HG02885 (cell line): ENCODE measurements around the gene CST7.
"Not testable (repeated sequence)": the region's sequence is repeated elsewhere in the genome, so short reads cannot be mapped to it uniquely, and the experiment has no call there.

Experiments used
- ATAC-seq: cut with Tn5 transposase; IDR thresholded peaks from one replicate; pipeline ENCODE4 v1.9.1; 2021; ENCODE audit warnings: mild to moderate bottlenecking; ENCODE audit not compliant: unreplicated experiment, poor library complexity

The CST7 gene

DNA sequence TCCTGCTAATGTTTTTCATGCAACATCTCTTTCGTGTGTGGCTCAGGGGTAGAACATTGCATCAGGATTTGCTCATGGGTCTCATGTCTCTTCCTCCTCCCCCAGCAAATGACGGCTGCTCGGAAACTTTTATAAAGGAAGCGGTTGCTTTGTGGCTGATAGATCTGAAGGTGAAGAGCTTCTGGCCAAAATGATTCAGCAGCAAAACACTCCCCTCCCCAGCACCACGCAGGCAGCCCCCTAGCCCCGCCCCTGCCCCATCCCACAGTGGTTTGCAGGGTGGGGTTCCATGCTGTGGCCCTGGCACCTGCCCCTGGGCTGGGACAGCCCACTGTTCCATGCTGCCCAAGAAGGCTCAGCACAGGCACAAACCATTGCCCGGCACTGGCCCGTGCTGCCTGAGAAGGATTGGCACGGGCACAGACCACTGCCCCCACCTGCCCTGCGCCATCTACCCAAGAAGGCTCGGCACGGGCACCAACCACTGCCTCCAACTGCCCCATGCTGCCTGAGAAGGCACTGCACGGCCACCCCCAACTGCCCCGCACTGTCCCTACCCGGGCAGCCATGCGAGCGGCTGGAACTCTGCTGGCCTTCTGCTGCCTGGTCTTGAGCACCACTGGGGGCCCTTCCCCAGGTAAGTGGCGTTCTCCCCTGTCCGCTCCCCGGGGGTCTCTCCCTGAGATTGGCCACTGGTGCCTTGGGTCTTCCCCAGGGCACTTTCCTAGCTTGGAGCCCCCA, at the start of gene CST7:
CST7 (plus strand) TSS at position 331 of the 741 bp plus-strand sequence; CDS start at position 568, 237 bp downstream.
- no peak for ATAC-seq

DNA sequence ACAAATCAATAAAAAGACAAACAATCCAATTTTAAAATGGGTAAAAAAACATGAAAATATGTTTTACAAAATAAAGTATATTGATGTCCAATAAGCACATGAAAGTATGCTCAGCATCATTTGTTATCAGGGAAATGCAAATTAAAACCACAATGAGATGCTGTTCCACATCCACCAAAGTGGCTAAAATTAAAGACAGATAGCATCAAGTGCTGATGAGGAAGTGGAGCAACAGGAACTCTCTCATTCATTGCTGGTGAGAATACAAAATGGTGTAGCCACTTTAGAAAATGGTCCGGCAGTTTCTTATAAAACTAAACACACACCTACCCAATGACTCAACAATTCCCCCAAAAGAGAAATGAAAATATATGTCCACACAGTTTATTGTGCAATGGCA, 42.3 kb upstream of the CST7 start:
- ATAC-seq, result no peak

- no peak for ATAC-seq
Observed at GRCh38 chr20:24908642-24909041, 40.4 kb upstream of the CST7 start.

- ATAC-seq, result no peak
Observed at GRCh38 chr20:24909086-24909780, 39.8 kb upstream of the CST7 start.

DNA sequence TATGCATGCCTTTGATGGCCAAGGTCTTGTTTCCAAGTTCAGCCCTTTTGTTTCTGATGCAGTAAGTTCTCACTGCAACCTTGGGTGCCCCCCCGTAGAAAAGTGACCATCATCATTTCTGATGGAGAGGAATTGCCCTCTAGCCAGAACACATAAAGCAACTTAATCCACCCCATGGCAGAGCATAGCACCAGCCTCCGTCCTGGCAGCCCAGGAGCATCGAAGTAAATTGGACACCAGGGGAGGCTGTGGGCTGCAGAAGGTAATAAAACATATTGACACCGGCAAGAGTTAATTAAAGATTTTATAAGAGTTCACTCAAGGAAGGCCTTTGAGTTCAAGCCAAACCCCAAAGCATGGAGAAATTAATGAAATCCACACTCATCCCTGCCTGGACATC, 39.2 kb upstream of the CST7 start:
- no peak for ATAC-seq

GRCh38 chr20:24910461-24910860, 38.6 kb upstream of the CST7 start:
- no peak for ATAC-seq

DNA sequence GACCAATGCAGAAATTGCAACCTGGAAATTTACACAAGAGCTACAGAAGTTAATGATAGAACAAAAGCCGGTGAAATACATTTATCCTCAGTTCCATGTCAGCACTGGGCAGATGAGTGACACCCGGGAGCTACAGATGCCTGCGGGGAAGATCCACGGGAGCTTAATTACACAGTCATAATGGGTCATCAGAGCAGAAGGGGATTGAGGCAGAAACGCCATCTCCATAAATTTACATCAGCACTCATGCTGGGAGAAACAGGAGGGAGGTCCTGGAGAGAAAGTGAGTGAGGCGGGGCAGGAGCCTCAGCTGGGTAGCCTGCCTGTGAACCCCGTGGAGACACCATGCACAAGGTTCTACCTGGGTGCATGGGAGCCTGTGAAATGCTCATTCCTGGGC, 37.6 kb upstream of the CST7 start:
- ATAC-seq, result no peak

- ATAC-seq, result no peak
Observed at GRCh38 chr20:24912397-24913075, 36.5 kb upstream of the CST7 start.

- no peak for ATAC-seq
Observed at GRCh38 chr20:24913076-24913628, 35.9 kb upstream of the CST7 start.

DNA sequence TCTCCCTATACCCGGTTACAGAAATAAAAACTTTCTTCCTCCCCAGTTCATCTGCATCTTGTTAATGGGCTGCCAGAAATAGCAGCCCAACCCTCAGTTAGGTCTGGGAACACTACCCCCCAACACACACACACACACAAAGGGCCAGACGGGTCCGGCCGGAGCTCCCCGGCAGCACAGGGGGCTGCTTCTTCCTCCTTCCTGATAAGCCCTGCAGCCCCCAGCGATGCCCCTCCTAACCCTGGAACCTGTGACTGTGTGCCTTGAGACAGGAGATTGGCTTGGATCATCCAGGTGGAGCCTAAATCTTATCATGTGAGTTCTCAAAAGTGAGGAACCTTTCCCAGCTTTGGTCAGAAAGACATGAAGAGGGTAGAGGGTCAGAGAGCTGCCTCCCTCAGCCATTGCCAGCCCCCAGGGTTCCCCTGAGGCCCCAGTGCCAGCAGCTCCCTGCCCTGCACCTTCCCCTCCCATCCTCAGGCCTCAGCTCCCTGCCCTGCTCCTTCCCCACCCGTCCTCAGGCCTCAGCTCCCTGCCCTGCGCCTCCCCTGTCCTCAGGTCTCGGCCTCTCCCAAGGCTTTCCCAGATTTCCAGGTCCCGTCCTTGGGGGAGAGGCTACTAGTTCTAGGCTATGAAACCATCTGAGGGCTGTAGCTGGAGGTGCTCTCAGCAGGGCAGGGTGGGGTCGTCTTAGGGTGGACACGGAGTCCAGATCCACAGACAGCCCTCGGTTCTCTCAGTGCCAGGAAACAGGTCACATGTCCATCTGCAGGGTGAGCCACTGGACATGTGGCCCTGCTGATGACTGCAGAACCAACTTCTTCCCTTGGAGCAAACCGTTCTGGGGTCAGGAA, 34.5 kb upstream of the CST7 start:
- no peak for ATAC-seq

GRCh38 chr20:24915440-24915839, 33.6 kb upstream of the CST7 start:
- no peak for ATAC-seq

DNA sequence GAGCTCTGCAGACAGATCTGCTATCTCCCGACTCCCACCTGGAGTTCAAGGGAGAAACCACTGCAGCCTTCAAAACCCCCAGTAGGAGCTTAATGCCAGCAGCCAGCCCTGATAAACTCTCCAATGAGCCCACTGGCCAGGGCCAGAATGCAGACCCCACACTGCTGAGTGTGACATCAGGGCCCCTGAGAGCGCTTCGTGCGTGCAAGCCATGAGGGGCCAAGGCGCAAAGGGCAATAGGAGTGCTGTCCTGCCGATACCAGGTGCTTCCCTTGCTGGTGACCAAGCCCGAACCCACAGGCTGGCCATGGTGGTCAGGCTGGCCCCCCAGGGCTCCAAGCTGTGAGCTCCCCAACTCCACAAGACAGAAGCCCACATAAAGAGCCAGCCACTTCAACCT, 33.2 kb upstream of the CST7 start:
- no peak for ATAC-seq

GRCh38 chr20:24916412-24916811, 32.7 kb upstream of the CST7 start:
- ATAC-seq, result no peak

DNA sequence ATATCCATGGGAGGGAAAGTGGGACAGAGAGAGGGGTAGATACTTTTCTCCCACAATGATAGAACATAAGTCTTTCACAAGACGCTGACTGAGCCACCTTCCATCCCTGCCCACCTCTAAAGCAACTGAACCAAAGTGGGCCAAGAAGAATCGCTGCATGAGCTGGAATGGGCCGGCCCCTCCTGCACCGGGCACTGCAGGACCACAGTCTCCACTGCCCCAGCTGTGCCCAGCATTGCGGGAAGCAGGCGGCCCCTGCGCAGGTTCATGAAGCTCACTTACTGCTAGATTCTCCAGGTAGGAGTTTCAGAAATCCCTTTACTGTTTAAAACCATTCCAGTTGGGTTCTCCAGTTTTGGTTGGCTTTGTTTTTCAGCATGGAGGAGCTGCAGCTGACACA, 32.0 kb upstream of the CST7 start:
- ATAC-seq, result no peak

GRCh38 chr20:24917797-24918578, 31.1 kb upstream of the CST7 start:
- peak; percentile 66 for ATAC-seq

- ATAC-seq, result no peak
Observed at GRCh38 chr20:24918579-24919566, 30.2 kb upstream of the CST7 start.

DNA sequence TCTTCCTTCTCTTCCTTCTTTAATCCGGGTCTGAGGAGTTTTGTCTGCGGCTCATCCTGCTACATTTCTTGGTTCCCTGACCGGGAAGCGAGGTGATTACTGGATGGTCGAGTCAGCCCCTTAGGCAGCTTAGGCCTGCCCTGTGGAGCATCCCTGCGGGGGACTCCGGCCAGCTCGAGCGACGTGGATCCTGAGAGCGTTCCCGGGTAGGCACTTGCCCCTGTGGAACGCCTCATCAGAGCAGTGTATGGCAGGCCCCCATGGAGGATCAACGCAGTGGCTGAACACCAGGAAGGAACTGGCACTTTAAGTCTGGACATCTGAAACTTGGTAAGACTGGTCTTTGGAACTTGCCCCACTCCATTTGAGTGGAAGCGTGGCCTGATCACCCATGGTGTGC, 29.4 kb upstream of the CST7 start:
- ATAC-seq, result not testable (repeated sequence)

- ATAC-seq, result not testable (repeated sequence)
Observed at GRCh38 chr20:24920706-24921105, 28.4 kb upstream of the CST7 start.
